HepG2 (cell line): ENCODE measurements around the gene KREMEN1. TPM values are rescaled to one million over a fixed set of nuclear protein-coding genes. Genes with fewer than 3 reads are reported as not detected.
A peak's percentile ranks its signal among the peaks of the same experiment; 100 is the strongest.

Experiments
- ATAC-seq: fragments of 200-7000 bp; cut with Tn5 transposase; 3 replicates; pipeline ENCODE4 v1.9.1; 2020; ENCODE audit warnings: mild to moderate bottlenecking, moderate library complexity
- BruUV-seq: library from RNA; stranded (reverse); fragments of 400-500 nt; replicated peaks from 2 replicates; lab custom pipeline; 2021; lab: Mats Ljungman, UMichigan
- CTCF ChIA-PET: fragments of 300-600 bp; formaldehyde crosslinking; extraction: SDS; loops from one replicate; lab custom pipeline; 2021; ENCODE audit warnings: low total read pairs, inconsistent platforms, low intra/inter-chr PET ratio; lab: Yijun Ruan, JAX
- POLR2A ChIA-PET: fragments of 350-600 bp; sonication (Branson Sonifier 250); formaldehyde crosslinking; loops from one replicate; lab custom pipeline; 2020; ENCODE audit warnings: antibody characterized with exemption, inconsistent platforms; lab: Yijun Ruan, JAX
- DNase-seq: peaks from one replicate; pipeline ENCODE4 v3.0.0-alpha.2; 2015; ENCODE audit warnings: low spot score
- FAIRE-seq: peaks from 3 replicates; lab custom pipeline; 2011; peaks lifted over from hg19 to GRCh38; lab: Jason Lieb, UNC
- H2AFZ ChIP-seq: one replicate; pipeline ENCODE4 v1.6.1; 2011; ENCODE audit warnings: low read length, inconsistent platforms
- H3K27ac ChIP-seq: fragments of 300-600 bp; 3 replicates; pipeline ENCODE4 v1.8.0; 2011; ENCODE audit warnings: mixed run types, mild to moderate bottlenecking, mixed read lengths, low read length, inconsistent platforms; ENCODE audit not compliant: insufficient read depth; ENCODE audit errors: extremely low read length
- H3K27me3 ChIP-seq, 2 experiments: fragments of 200-600 bp in 1 of 2; 2 replicates in 1 of 2; 3 replicates in 1 of 2; pipeline versions ENCODE4 v1.6.0 to v1.8.0; 2011; ENCODE audit warnings: low read length in 2 of 2, mild to moderate bottlenecking in 2 of 2, moderate library complexity in 2 of 2, inconsistent platforms in 1 of 2; ENCODE audit not compliant: insufficient read depth in 2 of 2, control insufficient read depth in 1 of 2
- H3K36me3 ChIP-seq, 2 experiments: fragments of 200-600 bp in 1 of 2; replicated peaks in 1 of 2; 2 replicates in 1 of 2; 3 replicates in 1 of 2; pipeline versions ENCODE4 v1.5.1 to v1.8.0; 2011; ENCODE audit warnings: low read length in 2 of 2, inconsistent platforms in 1 of 2; ENCODE audit not compliant: insufficient read depth in 2 of 2, control insufficient read depth in 1 of 2
- H3K4me1 ChIP-seq: 2 replicates; pipeline ENCODE4 v1.5.1; 2012; ENCODE audit warnings: low read length, inconsistent platforms; ENCODE audit not compliant: insufficient read depth
- H3K4me2 ChIP-seq: 2 replicates; pipeline ENCODE4 v1.6.0; 2011; ENCODE audit warnings: low read depth, low read length, inconsistent platforms
- H3K4me3 ChIP-seq, 3 experiments: fragments of 200-600 bp in 1 of 3; sonication (generic), shearing (Covaris generic) in 1 of 3; replicated peaks in 1 of 3; 2 replicates each; pipeline ENCODE4 v1.5.1; 2011 to 2016; ENCODE audit warnings: low read length in 3 of 3, inconsistent platforms in 2 of 3, low read depth in 2 of 3, mild to moderate bottlenecking in 2 of 3, control low read depth in 1 of 3, mixed read lengths in 1 of 3; ENCODE audit not compliant: insufficient read depth in 1 of 3
- H3K79me2 ChIP-seq: one replicate; pipeline ENCODE4 v1.6.1; 2011; ENCODE audit warnings: low read length, inconsistent platforms; ENCODE audit not compliant: insufficient read depth
- H3K9ac ChIP-seq: 2 replicates; pipeline ENCODE4 v1.6.0; 2011; ENCODE audit warnings: mild to moderate bottlenecking, low read depth, low read length, inconsistent platforms; ENCODE audit not compliant: insufficient read depth
- H3K9me3 ChIP-seq: 2 replicates; pipeline ENCODE4 v1.5.1; 2012; ENCODE audit warnings: mild to moderate bottlenecking, low read length
- H4K20me1 ChIP-seq: 2 replicates; pipeline ENCODE4 v1.6.0; 2011; ENCODE audit warnings: inconsistent platforms, mild to moderate bottlenecking, low read length, moderate library complexity; ENCODE audit not compliant: insufficient read depth
- CTCF ChIP-seq: sonication (generic); formaldehyde crosslinking; IDR thresholded peaks from 2 replicates; pipeline ENCODE4 v1.5.0; 2020; ENCODE audit warnings: mild to moderate bottlenecking, missing genetic modification reagents, moderate library complexity
- REST ChIP-seq, 2 experiments: IDR thresholded peaks; 2 replicates each; pipeline ENCODE4 v1.6.1; 2011 to 2012; ENCODE audit warnings: low read length in 2 of 2, borderline replicate concordance in 1 of 2, low read depth in 1 of 2, mild to moderate bottlenecking in 1 of 2, moderate library complexity in 1 of 2
- SIX4 ChIP-seq: sonication (generic); formaldehyde crosslinking; IDR thresholded peaks from 2 replicates; pipeline ENCODE4 v1.4.0; 2020; ENCODE audit warnings: missing genetic modification reagents
- ZNF781 ChIP-seq: sonication (generic); formaldehyde crosslinking; IDR thresholded peaks from 2 replicates; pipeline ENCODE4 v1.5.1; 2020; ENCODE audit warnings: borderline replicate concordance, mild to moderate bottlenecking, missing genetic modification reagents; ENCODE audit errors: not compliant biosample characterization
- WGBS: methylation state at CpG from one replicate; pipeline ENCODE4 v1.1.6; 2017; ENCODE audit warnings: low lambda C conversion rate; 5-methylcytosine and 5-hydroxymethylcytosine counted together
- in situ Hi-C: cut with HindIII; loops from 2 replicates; pipeline ENCODE4 v1.10.0; 2017; ENCODE audit warnings: low pct_unique_long_range_greater_than_20kb; ENCODE audit not compliant: extremely low pct_ligation_motif_present
- intact Hi-C: fragments of 100-400 bp; cut with micrococcal nuclease; formaldehyde crosslinking; loops from one replicate; pipeline ENCODE4 v1.10.0; 2022; ENCODE audit not compliant: unreplicated experiment
- polyA plus RNA-seq, 8 experiments: library from polyadenylated mRNA; depleted of rRNA in 3 of 8; stranded (reverse) in 7 of 8; unstranded in 1 of 8; fragments of >200 nt; fragmentation: Illumina TruSeq in 4 of 8; extraction: Trizol in 4 of 8; gene quantifications; 2 replicates each; pipeline versions ENCODE4 v1.2.1 to v1.2.3, GENCODE V29; 2011 to 2016; ENCODE audit warnings: low read depth in 4 of 8, missing spikeins in 1 of 8, mixed read lengths in 1 of 8; ENCODE audit not compliant: insufficient read depth in 1 of 8
- total RNA-seq, 5 experiments: library from RNA; depleted of rRNA; stranded (reverse); fragments of >200 nt; fragmentation: Illumina TruSeq; extraction: Trizol; gene quantifications; 2 replicates each; pipeline ENCODE4 v1.2.3, GENCODE V29; 2016; ENCODE audit warnings: low read depth in 1 of 5

The KREMEN1 gene
- total and polyA plus RNA-seq, 2 of the 13 experiments (the other 11 are each of a cell fraction or from before 2014, with no cell fraction given), result 9.8 to 13.8 TPM

GRCh38 chr22:29194184-29194583 lies 121.3 kb downstream of the KREMEN1 start:
- no peak for DNase-seq

More at GRCh38 chr22:29194184-29194583, 121.3 kb downstream of the KREMEN1 start:
- Histone ChIP-seq H3K9ac (no peak overlapping the region), H3K9me3 (no peaks in the 10 kb centered on the region), H3K4me3 (no peak overlapping the region), H3K79me2 (no peaks in the 10 kb centered on the region), H3K4me2 (no peak overlapping the region), H3K36me3 (no peaks in the 10 kb centered on the region), H3K4me1 (peaks cover 10% of the 10 kb centered on the region), H3K27ac (no peak overlapping the region), H4K20me1 (no peaks in the 10 kb centered on the region), H2AFZ (no peak overlapping the region), H3K27me3 (peaks cover 0 to 10% of the 10 kb centered on the region in 2 experiments; a peak in 2 of 5 replicates)
- CTCF ChIA-PET, result no interaction called here
- FAIRE-seq, result no peak
- ATAC-seq, result no peak
- in situ Hi-C loops (no loop called here), intact Hi-C loops (no loop called here)
- no TSS peak for BruUV-seq
- POLR2A ChIA-PET, result no interaction called here
- 20% methylated on average over 2 of the region's 2 CpGs for WGBS
- TF ChIP-seq CTCF, result peak; percentile 8; the same call in 1 of the 2 replicates
- TF ChIP-seq REST (IDR thresholded peaks at IDR 0.05; ENCODE audit: borderline replicate concordance in 1 of 2, low read depth in 1 of 2, low read length in 2 of 2), result no peak
- no peak for TF ChIP-seq SIX4 (CRISPR knock-in tag)
- no peak for TF ChIP-seq ZNF781 (CRISPR knock-in tag)
- TF ChIP-seq, all 625 proteins: peak for 1
